Smooth muscle cell (in vitro differentiated cells): ENCODE data around the gene F13B. TPM values are rescaled to one million over a fixed set of nuclear protein-coding genes. Genes with fewer than 3 reads are reported as not detected.

ENCODE experiments used
- DNase-seq: peaks from one replicate; lab custom pipeline; 2025; ENCODE audit not compliant: unreplicated experiment; lab: John Stamatoyannopoulos, UW
- H2AFZ ChIP-seq: fragments of 200-600 bp; sonication (generic); 2 replicates; pipeline ENCODE4 v1.6.0; 2016; ENCODE audit warnings: antibody characterized with exemption, low read depth, mild to moderate bottlenecking
- H3F3A ChIP-seq: fragments of 200-600 bp; sonication (generic); 2 replicates; pipeline ENCODE4 v1.6.0; 2017; ENCODE audit warnings: antibody characterized with exemption, low read depth
- H3K27ac ChIP-seq: fragments of 200-600 bp; sonication (generic); 2 replicates; pipeline ENCODE4 v1.5.1; 2016; ENCODE audit warnings: low read depth, mild to moderate bottlenecking
- H3K27me3 ChIP-seq: fragments of 200-600 bp; sonication (generic); 2 replicates; pipeline ENCODE4 v1.6.1; 2016; ENCODE audit warnings: low read depth, mild to moderate bottlenecking
- H3K36me3 ChIP-seq: fragments of 200-600 bp; sonication (generic); 2 replicates; pipeline ENCODE4 v1.5.1; 2016; ENCODE audit warnings: low read depth
- H3K4me1 ChIP-seq: fragments of 200-600 bp; sonication (generic); 2 replicates; pipeline ENCODE4 v1.5.1; 2016; ENCODE audit warnings: low read depth
- H3K4me2 ChIP-seq: fragments of 200-600 bp; sonication (generic); 2 replicates; pipeline ENCODE4 v1.6.0; 2016; ENCODE audit warnings: mild to moderate bottlenecking
- H3K4me3 ChIP-seq: fragments of 200-600 bp; sonication (generic); 2 replicates; pipeline ENCODE4 v1.5.1; 2016; ENCODE audit warnings: mild to moderate bottlenecking
- H3K79me2 ChIP-seq: fragments of 200-600 bp; sonication (generic); 2 replicates; pipeline ENCODE4 v1.6.0; 2016; ENCODE audit warnings: low read depth, mild to moderate bottlenecking
- H3K9ac ChIP-seq: fragments of 200-600 bp; sonication (generic); 2 replicates; pipeline ENCODE4 v1.6.0; 2016; ENCODE audit warnings: low read depth
- H3K9me3 ChIP-seq: fragments of 200-600 bp; sonication (generic); replicated peaks from 2 replicates; pipeline ENCODE4 v1.5.1; 2016; ENCODE audit warnings: low read depth
- H4K20me1 ChIP-seq: fragments of 200-600 bp; sonication (generic); 2 replicates; pipeline ENCODE4 v1.6.0; 2016; ENCODE audit warnings: low read depth
- WGBS: methylation state at CpG from one replicate; pipeline ENCODE4 v1.1.7; 2016; ENCODE audit warnings: low lambda C conversion rate; 5-methylcytosine and 5-hydroxymethylcytosine counted together
- polyA plus RNA-seq: library from polyadenylated mRNA; unstranded; fragments of >200 nt; fragmentation: Nextera tagmentation; extraction: Ambion mirVana; gene quantifications from 2 replicates; pipeline ENCODE4 v1.2.1, GENCODE V29; 2016
- total RNA-seq: library from RNA; depleted of rRNA; stranded (reverse); fragments of >200 nt; gene quantifications from 2 replicates; pipeline ENCODE4 v1.2.3, GENCODE V29; 2014
- TF ChIP-seq, protein P1 (sequence below): fragments of 200-600 bp; sonication (generic); IDR thresholded peaks from 2 replicates; pipeline ENCODE4 v1.5.1; 2017; ENCODE audit warnings: borderline replicate concordance, mild to moderate bottlenecking, antibody characterized with exemption; ENCODE audit not compliant: insufficient read depth, poor library complexity, severe bottlenecking

The F13B gene
- total and polyA plus RNA-seq, 2 experiments from 2014 or later, result not detected

DNA sequence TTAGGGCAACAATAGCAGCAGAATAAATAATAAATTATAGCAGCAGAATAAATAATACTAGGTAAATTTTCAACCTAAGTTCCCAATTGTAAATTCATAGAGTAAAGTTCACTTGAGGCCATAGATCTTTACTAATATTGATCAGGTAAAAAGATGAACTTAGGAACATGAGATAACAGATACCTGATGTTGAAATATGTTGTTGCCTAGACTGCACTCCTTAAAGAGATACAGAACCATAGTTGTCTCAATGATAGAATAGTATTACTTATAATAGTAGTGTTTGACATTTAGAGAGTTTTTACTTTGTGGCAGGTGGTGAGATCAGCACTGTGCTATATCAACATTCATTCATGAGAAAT, 378 bp upstream of the F13B start:
- H3K79me2 ChIP-seq, result no peaks in the 10 kb centered on the region
- H3K4me3 ChIP-seq, result no peak overlapping the region
- TF ChIP-seq, protein P1, sequence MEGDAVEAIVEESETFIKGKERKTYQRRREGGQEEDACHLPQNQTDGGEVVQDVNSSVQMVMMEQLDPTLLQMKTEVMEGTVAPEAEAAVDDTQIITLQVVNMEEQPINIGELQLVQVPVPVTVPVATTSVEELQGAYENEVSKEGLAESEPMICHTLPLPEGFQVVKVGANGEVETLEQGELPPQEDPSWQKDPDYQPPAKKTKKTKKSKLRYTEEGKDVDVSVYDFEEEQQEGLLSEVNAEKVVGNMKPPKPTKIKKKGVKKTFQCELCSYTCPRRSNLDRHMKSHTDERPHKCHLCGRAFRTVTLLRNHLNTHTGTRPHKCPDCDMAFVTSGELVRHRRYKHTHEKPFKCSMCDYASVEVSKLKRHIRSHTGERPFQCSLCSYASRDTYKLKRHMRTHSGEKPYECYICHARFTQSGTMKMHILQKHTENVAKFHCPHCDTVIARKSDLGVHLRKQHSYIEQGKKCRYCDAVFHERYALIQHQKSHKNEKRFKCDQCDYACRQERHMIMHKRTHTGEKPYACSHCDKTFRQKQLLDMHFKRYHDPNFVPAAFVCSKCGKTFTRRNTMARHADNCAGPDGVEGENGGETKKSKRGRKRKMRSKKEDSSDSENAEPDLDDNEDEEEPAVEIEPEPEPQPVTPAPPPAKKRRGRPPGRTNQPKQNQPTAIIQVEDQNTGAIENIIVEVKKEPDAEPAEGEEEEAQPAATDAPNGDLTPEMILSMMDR, result no peak
- no peaks in the 10 kb centered on the region for H3K36me3 ChIP-seq
- no peak overlapping the region for H2AFZ ChIP-seq
- no peaks in the 10 kb centered on the region for H3K9me3 ChIP-seq
- no peak overlapping the region for H3K4me2 ChIP-seq
- no peak overlapping the region for H3K9ac ChIP-seq
- no peak overlapping the region for H3K27ac ChIP-seq
- no peak for DNase-seq
- H3K4me1 ChIP-seq, result no peaks in the 10 kb centered on the region
- no peaks in the 10 kb centered on the region for H3K27me3 ChIP-seq
- H3F3A ChIP-seq, result no peaks in the 10 kb centered on the region
- H4K20me1 ChIP-seq, result no peaks in the 10 kb centered on the region

DNA sequence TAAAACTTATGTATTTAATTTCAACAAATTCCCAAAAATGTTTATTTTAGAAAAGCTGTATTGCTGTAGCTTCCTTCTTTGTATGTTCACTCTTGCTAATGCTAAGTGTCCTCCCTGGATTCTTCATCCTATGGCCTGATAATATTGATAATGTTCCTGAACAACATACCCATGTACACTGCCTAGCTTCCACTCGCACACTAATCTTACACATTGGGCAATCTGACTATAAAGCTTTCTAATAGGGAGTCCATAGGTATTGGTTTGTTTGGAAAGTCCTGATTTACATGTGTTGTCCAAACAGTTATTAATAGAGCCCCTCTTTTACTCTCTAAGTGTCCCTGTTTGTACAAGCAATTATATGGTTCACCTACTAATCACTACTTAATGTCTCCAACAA, 783 bp downstream of the F13B start:
- H3K4me2 ChIP-seq, result no peak overlapping the region
- H3K27me3 ChIP-seq, result no peaks in the 10 kb centered on the region
- no peak for DNase-seq
- no peak overlapping the region for H2AFZ ChIP-seq
- no peak overlapping the region for H3K27ac ChIP-seq
- 97% methylated on average over 1 of the region's 1 CpG for WGBS
- no peaks in the 10 kb centered on the region for H3K79me2 ChIP-seq
- H3F3A ChIP-seq, result no peaks in the 10 kb centered on the region
- H3K36me3 ChIP-seq, result no peaks in the 10 kb centered on the region
- no peak overlapping the region for H3K9ac ChIP-seq
- no peaks in the 10 kb centered on the region for H4K20me1 ChIP-seq
- TF ChIP-seq, protein P1, result no peak
- no peak overlapping the region for H3K4me3 ChIP-seq
- H3K4me1 ChIP-seq, result no peaks in the 10 kb centered on the region
- H3K9me3 ChIP-seq, result no peaks in the 10 kb centered on the region

DNA sequence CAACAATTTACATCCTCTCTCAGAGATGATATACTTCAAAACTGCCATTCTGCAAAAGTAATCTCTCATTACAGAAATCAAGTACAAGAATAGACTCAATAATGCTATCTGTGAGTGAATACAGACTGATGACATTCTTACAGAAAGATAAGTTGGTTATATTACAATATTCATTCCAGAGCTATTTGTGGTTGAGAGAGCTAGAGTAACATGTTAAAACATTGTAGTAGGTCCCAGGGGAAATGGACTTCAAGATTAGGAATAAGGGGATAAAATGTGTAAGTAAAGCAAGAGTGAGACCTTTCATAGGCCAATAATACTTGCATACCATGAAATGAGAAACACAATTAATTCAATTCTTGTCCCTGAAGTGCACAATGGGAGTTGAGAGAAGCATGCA, 1.5 kb downstream of the F13B start:
- no peaks in the 10 kb centered on the region for H3K36me3 ChIP-seq
- no peak for DNase-seq

DNA sequence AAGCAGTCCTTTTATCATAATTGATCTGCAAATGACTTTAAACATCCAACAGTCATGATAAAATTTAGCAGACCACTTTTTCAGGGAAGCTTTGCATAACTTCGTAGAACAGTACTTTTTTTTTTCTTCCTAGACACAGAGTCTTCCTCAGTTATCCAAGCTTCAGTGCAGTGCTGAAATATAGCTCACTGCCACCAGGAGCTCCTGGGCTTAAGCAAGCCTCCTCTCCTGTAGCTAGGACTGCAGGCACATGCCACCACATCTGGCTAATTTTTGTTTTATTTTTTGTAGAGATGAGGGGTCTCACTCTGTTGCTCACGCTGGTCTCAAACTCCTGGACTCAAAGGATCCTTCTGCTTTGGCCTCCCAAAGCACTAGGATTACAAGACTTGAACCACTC, 3.8 kb downstream of the F13B start:
- no peaks in the 10 kb centered on the region for H3K27me3 ChIP-seq
- H3K79me2 ChIP-seq, result no peaks in the 10 kb centered on the region
- no peaks in the 10 kb centered on the region for H3K4me1 ChIP-seq
- no peak overlapping the region for H3K4me2 ChIP-seq
- no peaks in the 10 kb centered on the region for H3K9me3 ChIP-seq
- TF ChIP-seq, protein P1, result no peak
- H3F3A ChIP-seq, result no peaks in the 10 kb centered on the region
- H3K9ac ChIP-seq, result no peak overlapping the region
- no peaks in the 10 kb centered on the region for H4K20me1 ChIP-seq
- 75% methylated on average over 2 of the region's 2 CpGs for WGBS
- H3K36me3 ChIP-seq, result no peaks in the 10 kb centered on the region
- H3K27ac ChIP-seq, result no peak overlapping the region
- no peak overlapping the region for H2AFZ ChIP-seq
- DNase-seq, result no peak
- H3K4me3 ChIP-seq, result no peak overlapping the region

More for the DNA sequence above, 1.5 kb downstream of the F13B start:
- Histone ChIP-seq H3K79me2 (no peaks in the 10 kb centered on the region), H3K4me3 (no peak overlapping the region), H3K9ac (no peak overlapping the region), H4K20me1 (no peaks in the 10 kb centered on the region), H3F3A (no peaks in the 10 kb centered on the region), H2AFZ (no peak overlapping the region), H3K27ac (no peak overlapping the region), H3K9me3 (no peaks in the 10 kb centered on the region), H3K4me1 (no peaks in the 10 kb centered on the region), H3K27me3 (no peaks in the 10 kb centered on the region), H3K4me2 (no peak overlapping the region)
- TF ChIP-seq, protein P1, result no peak
